MCF 10A (cell line): ENCODE results near the gene AXDND1. TPM values are rescaled to one million over a fixed set of nuclear protein-coding genes. Genes with fewer than 3 reads are reported as not detected.
"Not testable (repeated sequence)": the region's sequence is repeated elsewhere in the genome, so short reads cannot be mapped to it uniquely, and the experiment has no call there.

Source experiments
- BruUV-seq: library from RNA; stranded (reverse); fragments of 400-500 nt; replicated peaks from 2 replicates; lab custom pipeline; 2021; lab: Mats Ljungman, UMichigan
- CTCF ChIA-PET: fragments of 300-600 bp; sonication (Branson Sonifier 250); formaldehyde crosslinking; extraction: SDS; loops from one replicate; lab custom pipeline; 2021; ENCODE audit warnings: antibody characterized with exemption, inconsistent platforms; lab: Yijun Ruan, JAX
- POLR2A ChIA-PET: fragments of 300-600, 350-650 bp; sonication (Branson Sonifier 250); formaldehyde crosslinking; extraction: SDS; loops from one replicate; lab custom pipeline; 2020; ENCODE audit warnings: antibody characterized with exemption, inconsistent platforms; lab: Yijun Ruan, JAX
- DNase-seq: peaks from one replicate; pipeline ENCODE4 v3.0.0-alpha.2; 2018; ENCODE audit not compliant: unreplicated experiment
- H3K27ac Mint-ChIP-seq: one replicate; pipeline ENCODE4 v1.8.0; 2022; ENCODE audit warnings: mild to moderate bottlenecking, low read depth, mixed read lengths; ENCODE audit not compliant: unreplicated experiment
- H3K27me3 Mint-ChIP-seq: one replicate; pipeline ENCODE4 v1.8.0; 2022; ENCODE audit warnings: mixed read lengths; ENCODE audit not compliant: insufficient read depth, unreplicated experiment
- H3K36me3 Mint-ChIP-seq: one replicate; pipeline ENCODE4 v1.8.0; 2022; ENCODE audit warnings: mild to moderate bottlenecking, moderate library complexity, mixed read lengths; ENCODE audit not compliant: insufficient read depth, unreplicated experiment
- H3K4me1 Mint-ChIP-seq: one replicate; pipeline ENCODE4 v1.8.0; 2022; ENCODE audit warnings: mixed read lengths; ENCODE audit not compliant: insufficient read depth, unreplicated experiment
- H3K4me3 Mint-ChIP-seq: one replicate; pipeline ENCODE4 v1.8.0; 2022; ENCODE audit warnings: mild to moderate bottlenecking, moderate library complexity, mixed read lengths; ENCODE audit not compliant: unreplicated experiment
- H3K9me3 Mint-ChIP-seq: one replicate; pipeline ENCODE4 v1.8.0; 2022; ENCODE audit warnings: mixed read lengths; ENCODE audit not compliant: unreplicated experiment
- intact Hi-C: fragments of 100-400 bp; cut with micrococcal nuclease; formaldehyde crosslinking; loops from 2 replicates; pipeline ENCODE4 v1.14.1; 2022
- total RNA-seq: library from RNA; stranded (reverse); gene quantifications from 2 replicates; pipeline ENCODE4 v1.2.3, GENCODE V29; 2022
- TF ChIP-seq, protein P1 (sequence below): fragments of 200-600 bp; IDR thresholded peaks from one replicate; pipeline ENCODE4 v1.8.0; 2022; ENCODE audit warnings: antibody characterized with exemption, mild to moderate bottlenecking; ENCODE audit not compliant: unreplicated experiment

AXDND1 gene
- total RNA-seq, 1 experiment from 2014 or later: 1.1 TPM

DNA sequence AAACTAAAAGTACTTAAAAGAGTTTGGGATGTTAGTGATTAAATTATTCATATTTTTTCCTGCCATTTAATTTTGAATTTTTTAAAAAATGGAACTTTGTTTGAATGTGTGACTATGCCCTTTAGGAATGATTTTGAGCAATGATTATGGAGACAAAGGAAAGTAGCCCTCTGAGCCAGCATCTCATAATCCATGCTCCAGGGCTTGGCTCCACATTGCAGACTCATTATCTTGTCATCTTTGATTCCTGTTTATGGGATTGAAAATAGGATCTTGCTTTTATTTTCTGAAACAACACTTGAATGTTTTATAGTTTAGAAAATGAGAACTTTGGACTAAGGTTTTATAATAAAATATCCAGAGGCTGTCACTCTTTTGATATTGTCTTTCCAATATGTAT is 14.5 kb downstream of the AXDND1 start:
- TF ChIP-seq, protein P1, sequence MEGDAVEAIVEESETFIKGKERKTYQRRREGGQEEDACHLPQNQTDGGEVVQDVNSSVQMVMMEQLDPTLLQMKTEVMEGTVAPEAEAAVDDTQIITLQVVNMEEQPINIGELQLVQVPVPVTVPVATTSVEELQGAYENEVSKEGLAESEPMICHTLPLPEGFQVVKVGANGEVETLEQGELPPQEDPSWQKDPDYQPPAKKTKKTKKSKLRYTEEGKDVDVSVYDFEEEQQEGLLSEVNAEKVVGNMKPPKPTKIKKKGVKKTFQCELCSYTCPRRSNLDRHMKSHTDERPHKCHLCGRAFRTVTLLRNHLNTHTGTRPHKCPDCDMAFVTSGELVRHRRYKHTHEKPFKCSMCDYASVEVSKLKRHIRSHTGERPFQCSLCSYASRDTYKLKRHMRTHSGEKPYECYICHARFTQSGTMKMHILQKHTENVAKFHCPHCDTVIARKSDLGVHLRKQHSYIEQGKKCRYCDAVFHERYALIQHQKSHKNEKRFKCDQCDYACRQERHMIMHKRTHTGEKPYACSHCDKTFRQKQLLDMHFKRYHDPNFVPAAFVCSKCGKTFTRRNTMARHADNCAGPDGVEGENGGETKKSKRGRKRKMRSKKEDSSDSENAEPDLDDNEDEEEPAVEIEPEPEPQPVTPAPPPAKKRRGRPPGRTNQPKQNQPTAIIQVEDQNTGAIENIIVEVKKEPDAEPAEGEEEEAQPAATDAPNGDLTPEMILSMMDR: no peak
- Mint-ChIP-seq H3K4me1 (no peaks in the 10 kb centered on the region), H3K4me3 (no peak overlapping the region), H3K9me3 (no peaks in the 10 kb centered on the region), H3K36me3 (no peaks in the 10 kb centered on the region), H3K27ac (no peak overlapping the region), H3K27me3 (no peaks in the 10 kb centered on the region)
- no peak for DNase-seq
- CTCF ChIA-PET: no interaction called here
- POLR2A ChIA-PET: no interaction called here
- intact Hi-C loops: no loop called here
- BruUV-seq: no TSS peak

DNA sequence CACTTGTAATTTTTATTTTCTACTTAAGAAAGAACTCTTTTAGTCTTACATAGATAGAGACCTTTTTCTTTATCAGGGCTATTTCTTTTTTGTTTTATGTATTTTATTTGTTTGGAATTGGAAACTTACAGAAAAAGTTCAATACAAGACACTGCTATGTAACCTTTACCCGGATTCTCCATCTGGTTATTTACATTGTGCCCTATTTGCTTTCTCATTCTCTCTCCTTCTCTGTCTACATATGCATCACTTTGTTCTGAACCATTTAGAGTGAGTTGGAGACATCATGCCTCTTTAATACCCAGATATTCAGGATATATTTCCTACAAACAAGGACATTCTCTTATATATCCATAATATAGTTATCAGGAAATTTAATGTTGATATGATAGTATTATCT is 18.3 kb downstream of the AXDND1 start:
- Mint-ChIP-seq H3K27ac (no peak overlapping the region), H3K4me1 (no peaks in the 10 kb centered on the region), H3K9me3 (no peaks in the 10 kb centered on the region), H3K36me3 (no peaks in the 10 kb centered on the region), H3K27me3 (no peaks in the 10 kb centered on the region), H3K4me3 (no peak overlapping the region)
- DNase-seq: no peak
- BruUV-seq: no TSS peak
- intact Hi-C loops: no loop called here
- CTCF ChIA-PET: interaction anchor here (0.5 to 1.2 kb wide), 2 partner anchors 14 to 306 kb away, joined by 4 to 7 read pairs; no protein-coding TSS in a partner anchor
- POLR2A ChIA-PET: no interaction called here
- TF ChIP-seq, protein P1: no peak

DNA sequence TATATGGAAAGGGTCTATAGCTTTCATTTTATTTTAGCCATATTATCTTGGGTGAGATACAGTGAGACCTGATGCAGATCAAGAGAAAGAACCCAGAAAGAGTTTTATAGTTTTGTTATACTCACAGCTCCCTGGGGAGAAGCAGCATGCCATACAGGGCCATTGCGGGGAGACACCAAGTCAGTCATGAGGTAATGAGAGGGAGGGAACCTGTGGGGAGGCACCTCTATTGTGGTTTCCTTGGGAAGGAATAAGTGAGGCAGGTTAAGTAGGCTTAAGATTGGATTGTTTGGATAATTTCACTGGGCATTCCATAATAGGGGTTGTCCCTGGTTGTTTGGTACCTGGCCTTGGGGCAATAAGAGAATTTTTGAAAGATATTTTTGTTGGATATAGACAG is 19.7 kb downstream of the AXDND1 start:
- no TSS peak for BruUV-seq
- Mint-ChIP-seq H3K9me3 (no peaks in the 10 kb centered on the region), H3K4me3 (no peak overlapping the region), H3K27ac (no peak overlapping the region), H3K36me3 (no peaks in the 10 kb centered on the region), H3K4me1 (no peaks in the 10 kb centered on the region), H3K27me3 (no peaks in the 10 kb centered on the region)
- TF ChIP-seq, protein P1: no peak
- ChIA-PET POLR2A (no interaction called here), CTCF (interaction anchor here (0.5 to 1.6 kb wide), 3 partner anchors 13 to 429 kb away, joined by 3 to 5 read pairs (median 3); no protein-coding TSS in a partner anchor)
- intact Hi-C loops: no loop called here
- no peak for DNase-seq

DNA sequence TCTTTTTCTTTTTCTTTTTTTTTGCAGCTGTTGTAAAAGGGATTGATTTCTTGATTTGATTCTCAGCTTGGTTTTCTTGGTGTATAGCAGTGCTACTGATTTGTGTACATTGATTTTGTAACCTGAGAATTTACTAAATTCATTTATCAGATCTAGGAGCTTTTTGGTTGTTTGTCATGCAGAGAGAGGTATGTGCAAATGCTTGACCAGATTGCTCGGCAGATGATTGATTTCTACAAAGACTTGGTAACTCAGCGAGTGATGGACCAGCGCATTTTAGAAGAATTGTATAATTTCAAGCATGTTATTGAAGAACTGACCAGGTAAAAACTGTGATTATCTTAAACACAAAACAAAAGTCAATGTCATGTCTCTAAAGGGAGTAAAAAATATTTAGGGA is 27.9 kb downstream of the AXDND1 start:
- no peaks in the 10 kb centered on the region for H3K4me1 Mint-ChIP-seq
- H3K9me3 Mint-ChIP-seq: peaks cover 26% of the 10 kb centered on the region
- intact Hi-C loops: no loop called here
- H3K27me3 Mint-ChIP-seq: no peaks in the 10 kb centered on the region
- no peaks in the 10 kb centered on the region for H3K36me3 Mint-ChIP-seq
- CTCF ChIA-PET: interaction anchor here (0.6 kb wide), 1 partner anchor 142 kb away, joined by 3 read pairs; no protein-coding TSS in a partner anchor
- DNase-seq: no peak
- POLR2A ChIA-PET: interaction anchor here (0.6 to 0.7 kb wide), 2 partner anchors 23 to 75 kb away, joined by 3 read pairs; no protein-coding TSS in a partner anchor
- no TSS peak for BruUV-seq
- TF ChIP-seq, protein P1: no peak
- no peak overlapping the region for H3K4me3 Mint-ChIP-seq
- no peak overlapping the region for H3K27ac Mint-ChIP-seq

DNA sequence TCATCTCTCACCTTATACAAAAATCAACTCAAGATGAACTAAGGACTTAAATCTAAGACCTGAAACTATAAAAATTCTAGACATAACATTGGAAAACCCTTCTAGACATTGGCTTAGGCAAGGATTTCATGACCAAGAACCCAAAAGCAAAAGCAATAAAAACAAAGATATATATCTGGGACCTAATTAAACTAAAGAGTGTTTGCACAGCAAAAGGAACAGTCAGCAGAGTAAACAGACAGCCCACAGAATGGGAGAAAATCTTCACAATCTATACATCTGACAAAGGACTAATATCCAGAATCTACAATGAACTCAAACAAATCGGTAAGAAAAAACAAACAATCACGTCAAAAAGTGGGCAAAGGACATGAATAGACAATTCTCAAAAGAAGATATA is 33.6 kb downstream of the AXDND1 start:
- H3K27ac Mint-ChIP-seq, BruUV-seq, DNase-seq: not testable (repeated sequence)

DNA sequence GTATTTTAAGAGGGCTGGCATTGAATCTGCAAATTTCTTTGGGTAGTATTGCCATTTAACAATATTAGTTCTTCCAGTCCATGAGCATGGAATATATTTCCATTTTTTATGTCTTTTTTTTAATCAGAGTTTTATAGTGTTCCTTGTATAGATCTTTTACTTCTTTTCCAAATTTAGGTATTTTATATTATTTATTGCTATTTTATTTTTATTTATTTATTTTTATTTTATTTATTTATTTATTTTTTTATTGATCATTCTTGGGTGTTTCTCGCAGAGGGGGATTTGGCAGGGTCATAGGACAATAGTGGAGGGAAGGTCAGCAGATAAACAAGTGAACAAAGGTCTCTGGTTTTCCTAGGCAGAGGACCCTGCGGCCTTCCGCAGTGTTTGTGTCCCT is 52.0 kb downstream of the AXDND1 start:
- H3K4me1 Mint-ChIP-seq, H3K9me3 Mint-ChIP-seq, intact Hi-C loops, BruUV-seq, H3K4me3 Mint-ChIP-seq, H3K36me3 Mint-ChIP-seq, POLR2A ChIA-PET, H3K27ac Mint-ChIP-seq, DNase-seq, H3K27me3 Mint-ChIP-seq, CTCF ChIA-PET: not testable (repeated sequence)

More for the DNA sequence above, 33.6 kb downstream of the AXDND1 start:
- H3K36me3 Mint-ChIP-seq, CTCF ChIA-PET, H3K4me1 Mint-ChIP-seq, POLR2A ChIA-PET, H3K4me3 Mint-ChIP-seq, H3K9me3 Mint-ChIP-seq, intact Hi-C loops, H3K27me3 Mint-ChIP-seq: not testable (repeated sequence)
